ENCODE results near the gene WDFY4. TPM values are rescaled to one million over a fixed set of nuclear protein-coding genes. Genes with fewer than 3 reads are reported as not detected.

Gene WDFY4
- total and polyA plus RNA-seq, 8 donors: 2.8 to 23.6 (median 4.8) TPM

GRCh38 chr10:48780341-48780740 is 95.7 kb downstream of the WDFY4 start:
- H3K27me3 ChIP-seq: no peaks in the 10 kb centered on the region
- no peaks in the 10 kb centered on the region for H3K9me3 ChIP-seq

GRCh38 chr10:48782386-48782785 is 97.7 kb downstream of the WDFY4 start:
- intact Hi-C loops (cut with DNase I): no loop called here
- Histone ChIP-seq H3K9me3 (no peaks in the 10 kb centered on the region), H3K27me3 (no peaks in the 10 kb centered on the region), H3K4me1 (peaks cover 0 to 3% of the 10 kb centered on the region in 2 donors), H3K4me3 (no peak overlapping the region), H3K27ac (no peak overlapping the region), H3K36me3 (peaks cover 0 to 27% of the 10 kb centered on the region in 2 donors)
- ATAC-seq (no peak), DNase-seq (peak in 2 of 4 donors; percentile 64 to 75)
- no peak for TF ChIP-seq CTCF (IDR thresholded peaks at IDR 0.05)

More at GRCh38 chr10:48780341-48780740, 95.7 kb downstream of the WDFY4 start:
- H3K27ac ChIP-seq: no peak overlapping the region
- H3K4me3 ChIP-seq: no peak overlapping the region
- intact Hi-C loops (cut with DNase I): no loop called here
- ATAC-seq: no peak
- no peak for TF ChIP-seq CTCF (IDR thresholded peaks at IDR 0.05)
- no peak for DNase-seq
- no peaks in the 10 kb centered on the region for H3K4me1 ChIP-seq
- H3K36me3 ChIP-seq: peaks cover 0 to 37% of the 10 kb centered on the region in 2 donors

- intact Hi-C loops (cut with DNase I): no loop called here
- H3K36me3 ChIP-seq: peaks cover 0 to 17% of the 10 kb centered on the region in 2 donors
- no peak for DNase-seq
These were observed 99.4 kb downstream of the WDFY4 start for GRCh38 chr10:48784031-48784430.

GRCh38 chr10:48785796-48786195 is 101.1 kb downstream of the WDFY4 start:
- no peak for DNase-seq
- Histone ChIP-seq H3K4me1 (peaks cover 0 to 19% of the 10 kb centered on the region in 2 donors), H3K4me3 (no peak overlapping the region)

More at GRCh38 chr10:48784031-48784430, 99.4 kb downstream of the WDFY4 start:
- Histone ChIP-seq H3K9me3 (no peaks in the 10 kb centered on the region), H3K4me3 (no peak overlapping the region), H3K27ac (no peak overlapping the region), H3K27me3 (no peaks in the 10 kb centered on the region), H3K4me1 (peaks cover 0 to 5% of the 10 kb centered on the region in 2 donors)
- no peak for ATAC-seq
- TF ChIP-seq CTCF (IDR thresholded peaks at IDR 0.05): no peak

More at GRCh38 chr10:48785796-48786195, 101.1 kb downstream of the WDFY4 start:
- intact Hi-C loops (cut with DNase I): no loop called here
- no peak overlapping the region for H3K27ac ChIP-seq
- H3K36me3 ChIP-seq: peaks cover 0 to 6% of the 10 kb centered on the region in 2 donors
- H3K9me3 ChIP-seq: no peaks in the 10 kb centered on the region
- TF ChIP-seq CTCF (IDR thresholded peaks at IDR 0.05): no peak
- H3K27me3 ChIP-seq: no peaks in the 10 kb centered on the region
- ATAC-seq: no peak

All from left lung (tissue), 10 donors.